ENCODE measurements around the gene ARSG.

Gene ARSG

DNA sequence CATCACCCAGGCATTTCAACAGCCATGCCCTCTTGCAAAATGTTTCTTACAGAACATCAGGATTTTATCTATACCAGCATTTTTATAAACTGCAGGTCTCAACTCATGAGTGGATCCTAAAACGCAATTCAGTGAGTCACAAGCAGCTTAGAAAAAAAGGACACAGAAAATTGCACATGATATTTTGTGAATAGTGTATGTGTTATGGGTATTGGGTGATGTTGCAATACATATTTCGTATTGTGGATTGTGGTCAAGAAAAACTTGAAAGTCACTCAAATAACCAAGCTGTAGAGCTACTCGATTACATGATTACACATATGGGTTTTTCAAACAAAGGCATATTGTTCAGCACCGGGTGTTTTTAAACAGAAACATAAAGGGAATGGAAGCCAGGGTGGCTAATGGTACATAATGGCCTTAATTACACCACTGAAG is 164.6 kb downstream of the ARSG start:
- DNase-seq (ENCODE audit: extremely low spot score), result no peak
- ChIA-PET POLR2A (interaction anchor here (1.1 to 4.1 kb wide), 4 partner anchors 9 to 207 kb away, joined by 3 to 19 read pairs (median 6); partner anchors contain the start of gene AMZ2), CTCF (no interaction called here)
- TF ChIP-seq NFRKB (IDR thresholded peaks at IDR 0.05) (no peak), FOXM1 (IDR thresholded peaks at IDR 0.05; ENCODE audit: borderline replicate concordance) (no peak), BHLHE40 (IDR thresholded peaks at IDR 0.05; ENCODE audit: borderline replicate concordance) (no peak), HDGF (IDR thresholded peaks at IDR 0.05; ENCODE audit: borderline replicate concordance) (no peak), SUZ12 (IDR thresholded peaks at IDR 0.05) (no peak), CTBP1 (IDR thresholded peaks at IDR 0.05; ENCODE audit: borderline replicate concordance) (no peak), L3MBTL2 (conservative IDR thresholded peaks at IDR 0.05) (no peak), FOXA1 (IDR thresholded peaks at IDR 0.05) (no peak), LEF1 (IDR thresholded peaks at IDR 0.05; ENCODE audit: borderline replicate concordance) (no peak), ZNF384 (IDR thresholded peaks at IDR 0.05) (no peak), TARDBP (IDR thresholded peaks at IDR 0.05) (no peak), FOXK2 (IDR thresholded peaks at IDR 0.05) (no peak), ELF4 (IDR thresholded peaks at IDR 0.05) (no peak), ARNT (IDR thresholded peaks at IDR 0.05) (no peak), SP1 (IDR thresholded peaks at IDR 0.05) (no peak)
- TF ChIP-seq, protein P1, sequence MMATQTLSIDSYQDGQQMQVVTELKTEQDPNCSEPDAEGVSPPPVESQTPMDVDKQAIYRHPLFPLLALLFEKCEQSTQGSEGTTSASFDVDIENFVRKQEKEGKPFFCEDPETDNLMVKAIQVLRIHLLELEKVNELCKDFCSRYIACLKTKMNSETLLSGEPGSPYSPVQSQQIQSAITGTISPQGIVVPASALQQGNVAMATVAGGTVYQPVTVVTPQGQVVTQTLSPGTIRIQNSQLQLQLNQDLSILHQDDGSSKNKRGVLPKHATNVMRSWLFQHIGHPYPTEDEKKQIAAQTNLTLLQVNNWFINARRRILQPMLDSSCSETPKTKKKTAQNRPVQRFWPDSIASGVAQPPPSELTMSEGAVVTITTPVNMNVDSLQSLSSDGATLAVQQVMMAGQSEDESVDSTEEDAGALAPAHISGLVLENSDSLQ (IDR thresholded peaks at IDR 0.05), result no peak

DNA sequence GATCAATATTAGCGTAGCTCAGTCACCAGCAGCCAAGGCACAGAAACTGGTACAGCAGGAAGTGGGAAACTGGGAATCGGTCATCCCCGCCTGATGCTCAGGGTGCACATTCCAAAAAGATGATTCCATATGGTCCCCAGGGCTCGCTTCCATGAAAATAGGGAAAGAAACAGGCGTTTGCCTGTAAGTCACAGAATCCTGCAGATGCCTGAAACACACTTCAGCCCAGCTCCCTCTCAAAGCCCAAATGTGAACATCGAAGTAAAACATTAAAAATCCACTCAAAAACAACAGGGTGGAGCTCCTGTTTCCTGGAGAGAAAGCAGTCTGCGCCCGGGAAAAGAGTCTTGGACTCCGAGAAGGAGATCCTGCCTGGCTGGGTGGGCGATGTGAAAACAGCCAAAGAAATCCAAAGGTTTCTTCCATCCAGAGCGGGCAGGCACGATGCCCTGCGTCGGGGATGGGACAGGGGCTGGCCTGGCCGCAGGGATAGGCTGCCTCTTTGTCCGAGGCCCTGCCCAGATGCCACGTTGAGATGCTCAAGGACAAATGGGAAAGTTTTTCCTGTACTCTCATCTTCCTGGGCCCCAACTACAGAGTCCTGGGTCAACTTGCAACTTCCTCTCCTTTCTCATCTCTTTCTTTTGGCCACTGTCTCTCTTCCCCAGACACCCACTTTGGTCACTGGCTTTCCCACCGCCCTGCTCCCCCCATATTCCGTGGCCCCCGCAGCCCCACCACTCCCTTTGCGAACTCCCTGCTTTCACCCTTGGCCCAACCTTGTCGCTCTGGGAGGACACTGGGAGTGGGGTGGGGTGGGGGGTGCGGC is 165.3 kb downstream of the ARSG start:
- CTCF ChIA-PET, result interaction anchor here (0.8 kb wide), 1 partner anchor 10 kb away, joined by 5 read pairs; no protein-coding TSS in a partner anchor
- DNase-seq (ENCODE audit: extremely low spot score), result peak; percentile 47
- POLR2A ChIA-PET, result interaction anchor here (1.1 to 4.1 kb wide), 4 partner anchors 10 to 208 kb away, joined by 3 to 19 read pairs (median 6); partner anchors contain the start of gene AMZ2
- TF ChIP-seq, protein P1 (IDR thresholded peaks at IDR 0.05), result no peak
- TF ChIP-seq ARNT (IDR thresholded peaks at IDR 0.05) (no peak), FOXA1 (IDR thresholded peaks at IDR 0.05) (no peak), LEF1 (IDR thresholded peaks at IDR 0.05; ENCODE audit: borderline replicate concordance) (no peak), L3MBTL2 (conservative IDR thresholded peaks at IDR 0.05) (no peak), BHLHE40 (IDR thresholded peaks at IDR 0.05; ENCODE audit: borderline replicate concordance) (no peak), HDGF (IDR thresholded peaks at IDR 0.05; ENCODE audit: borderline replicate concordance) (no peak), CTBP1 (IDR thresholded peaks at IDR 0.05; ENCODE audit: borderline replicate concordance) (no peak), ZNF384 (IDR thresholded peaks at IDR 0.05) (no peak), ELF4 (IDR thresholded peaks at IDR 0.05) (no peak)

DNA sequence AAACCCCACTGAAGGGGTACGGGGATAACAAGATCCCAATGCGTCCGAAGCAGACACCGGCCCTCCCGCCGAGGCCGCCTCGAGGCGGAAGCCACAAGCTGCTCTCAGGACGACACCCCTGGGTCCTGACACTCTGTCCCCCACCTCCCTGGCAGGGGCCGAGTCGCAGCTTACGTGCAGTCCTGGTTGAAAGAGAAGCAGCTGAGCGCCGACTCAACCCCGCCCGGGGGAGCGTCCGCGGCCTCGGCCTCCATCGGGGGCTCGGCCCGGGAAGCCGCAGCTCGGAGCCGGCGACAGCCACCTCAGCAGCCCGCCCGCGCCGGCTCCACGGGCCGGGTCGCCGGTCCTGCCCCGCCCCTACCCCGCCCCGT is 165.9 kb downstream of the ARSG start, which contains the start of gene WIPI1:
Gene WIPI1 (minus strand): TSS at position 329 of the 371 bp plus-strand sequence. CDS start 75 bp downstream, at position 254.
- TF ChIP-seq, protein P1 (IDR thresholded peaks at IDR 0.05), result no peak
- TF ChIP-seq FOXA1 (IDR thresholded peaks at IDR 0.05) (no peak), L3MBTL2 (conservative IDR thresholded peaks at IDR 0.05) (no peak; the same call in 1 of the 2 replicates), HDGF (IDR thresholded peaks at IDR 0.05; ENCODE audit: borderline replicate concordance) (no peak), FOXM1 (IDR thresholded peaks at IDR 0.05; ENCODE audit: borderline replicate concordance) (no peak), SP1 (IDR thresholded peaks at IDR 0.05) (no peak), TARDBP (IDR thresholded peaks at IDR 0.05) (no peak), NFRKB (IDR thresholded peaks at IDR 0.05) (no peak), FOXK2 (IDR thresholded peaks at IDR 0.05) (no peak), ZNF384 (IDR thresholded peaks at IDR 0.05) (no peak)
- CTCF ChIA-PET, result interaction anchor here (0.8 kb wide), 1 partner anchor 9 kb away, joined by 5 read pairs; no protein-coding TSS in a partner anchor
- POLR2A ChIA-PET, result interaction anchor here (0.6 to 4.1 kb wide), 3 partner anchors 17 to 209 kb away, joined by 3 to 19 read pairs (median 10); partner anchors contain the start of genes AMZ2 and ARSG
- DNase-seq (ENCODE audit: extremely low spot score), result no peak

DNA sequence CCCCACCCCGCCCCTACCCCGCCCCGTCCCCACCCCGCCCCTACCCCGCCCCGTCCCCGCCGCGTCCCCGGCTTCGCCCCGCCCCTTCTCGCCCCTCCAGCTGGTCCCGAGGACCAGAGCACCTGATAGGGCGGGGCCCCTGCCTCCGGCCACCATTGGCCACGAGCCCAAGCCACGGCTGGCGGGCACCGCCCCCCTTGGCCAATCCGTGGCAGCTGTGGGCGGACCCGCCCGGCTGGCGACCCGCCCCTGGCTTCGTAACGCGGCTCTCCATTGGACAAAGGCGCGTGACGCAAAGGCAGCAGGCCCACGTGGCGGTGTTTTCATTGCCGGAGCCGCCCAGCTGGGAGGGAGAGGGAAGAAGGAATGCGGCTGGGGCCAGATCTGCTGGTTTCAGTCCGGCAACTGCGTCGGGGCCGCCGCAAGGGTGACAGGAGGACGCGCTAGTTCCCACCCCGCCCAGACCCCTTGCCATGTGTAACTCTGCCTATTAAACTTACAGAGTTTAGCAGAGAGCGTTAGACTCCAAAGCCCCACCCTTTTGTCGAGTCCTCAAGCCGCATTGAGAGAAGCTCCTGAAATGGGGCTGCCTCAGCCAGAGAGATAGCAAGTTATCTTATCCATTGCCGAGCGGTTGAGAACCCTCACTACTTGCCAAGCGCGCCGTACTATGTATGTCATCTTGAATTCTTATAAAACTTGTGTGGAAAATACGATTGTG is 166.4 kb downstream of the ARSG start:
- TF ChIP-seq, protein P1 (IDR thresholded peaks at IDR 0.05), result no peak
- peak; percentile 66 for TF ChIP-seq SP1 (IDR thresholded peaks at IDR 0.05)
- peak; percentile 37; the same call in 1 of the 2 replicates for TF ChIP-seq L3MBTL2 (conservative IDR thresholded peaks at IDR 0.05)
- no peak for TF ChIP-seq LEF1 (IDR thresholded peaks at IDR 0.05; ENCODE audit: borderline replicate concordance)
- TF ChIP-seq BHLHE40 (IDR thresholded peaks at IDR 0.05; ENCODE audit: borderline replicate concordance), result no peak
- no peak for TF ChIP-seq CTBP1 (IDR thresholded peaks at IDR 0.05; ENCODE audit: borderline replicate concordance)
- peak; percentile 99 for TF ChIP-seq FOXK2 (IDR thresholded peaks at IDR 0.05)
- TF ChIP-seq ELF4 (IDR thresholded peaks at IDR 0.05), result no peak
- TF ChIP-seq TARDBP (IDR thresholded peaks at IDR 0.05), result no peak
- no peak for TF ChIP-seq HDGF (IDR thresholded peaks at IDR 0.05; ENCODE audit: borderline replicate concordance)
- peak; percentile 99 for DNase-seq (ENCODE audit: extremely low spot score)
- POLR2A ChIA-PET, result interaction anchor here (0.6 to 4.1 kb wide), 5 partner anchors 10 to 209 kb away, joined by 3 to 19 read pairs (median 4); partner anchors contain the start of genes AMZ2, ARSG and PRKAR1A
- CTCF ChIA-PET, result interaction anchor here (0.8 to 1.5 kb wide), 3 partner anchors 9 to 302 kb away, joined by 3 to 5 read pairs (median 4); no protein-coding TSS in a partner anchor
